Stimulated activated CD8-positive, alpha-beta memory T cell treated with anti-CD3 and anti-CD28 coated beads, Interleukin-12 subunit alpha, Interleukin-12 subunit beta, amount 100 ng/mL, for 4 hours (primary cell): ENCODE measurements around the gene SLCO1B1.

ENCODE experiments used
- DNase-seq: peaks from one replicate; pipeline ENCODE4 v3.0.0-alpha.2; 2020; ENCODE audit warnings: low read depth

The SLCO1B1 gene

DNA sequence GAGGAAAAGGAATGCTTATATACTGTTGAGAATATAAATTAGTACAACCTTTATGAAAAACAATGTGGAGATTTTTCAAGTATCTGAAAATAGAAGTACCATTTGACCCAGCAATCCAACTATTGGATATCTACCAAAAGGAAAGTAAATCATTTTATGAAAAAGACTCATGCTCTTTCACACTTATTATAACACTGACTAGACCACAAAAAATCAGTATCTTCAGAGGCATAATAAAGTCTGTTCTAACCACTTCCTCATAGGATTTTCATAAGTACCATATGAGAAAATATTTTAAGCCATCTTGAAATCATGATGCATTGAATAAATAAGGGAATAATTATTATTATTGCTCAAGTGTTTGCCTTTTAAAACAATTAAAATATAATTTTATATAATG is 90.8 kb downstream of the SLCO1B1 start:
- DNase-seq = no peak

DNA sequence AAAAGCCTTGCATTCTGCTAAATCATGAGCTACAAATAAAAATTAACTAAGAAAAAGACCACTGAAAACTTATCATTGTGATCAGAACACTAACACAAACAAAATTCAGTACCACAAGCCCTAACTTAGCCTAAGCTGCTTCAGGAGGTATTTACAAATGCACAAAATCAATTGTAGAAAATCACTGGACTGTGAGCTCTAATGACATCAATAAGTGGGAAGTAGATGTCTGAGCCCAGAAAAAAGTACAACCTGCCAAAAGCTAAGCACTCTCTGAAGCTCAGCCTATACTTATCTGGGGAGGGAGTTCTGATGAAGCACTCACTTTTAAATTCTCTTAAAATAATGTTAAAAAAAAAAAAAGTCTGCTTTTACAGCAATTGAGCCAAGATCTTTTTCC is 92.9 kb downstream of the SLCO1B1 start:
- DNase-seq = no peak

DNA sequence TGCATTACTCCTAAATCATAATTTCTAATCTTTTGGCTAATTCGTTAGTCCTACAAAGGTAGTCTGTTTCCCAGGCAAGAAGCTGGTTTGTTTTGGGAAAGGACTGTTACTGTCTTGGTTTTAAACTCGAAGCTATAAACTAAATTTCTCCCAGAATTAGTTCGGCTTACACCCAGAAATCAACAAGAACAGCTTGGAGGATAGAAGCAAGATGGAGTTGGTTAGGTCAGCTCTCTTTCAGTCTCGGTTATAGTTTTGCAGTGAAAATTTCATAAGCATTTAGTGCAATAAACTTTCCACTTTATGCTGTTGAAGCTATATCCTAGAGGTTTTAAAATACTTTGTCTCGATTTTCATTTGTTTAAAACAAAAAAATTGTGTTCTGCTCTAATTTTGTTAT is 103.4 kb downstream of the SLCO1B1 start:
- DNase-seq = no peak

DNA sequence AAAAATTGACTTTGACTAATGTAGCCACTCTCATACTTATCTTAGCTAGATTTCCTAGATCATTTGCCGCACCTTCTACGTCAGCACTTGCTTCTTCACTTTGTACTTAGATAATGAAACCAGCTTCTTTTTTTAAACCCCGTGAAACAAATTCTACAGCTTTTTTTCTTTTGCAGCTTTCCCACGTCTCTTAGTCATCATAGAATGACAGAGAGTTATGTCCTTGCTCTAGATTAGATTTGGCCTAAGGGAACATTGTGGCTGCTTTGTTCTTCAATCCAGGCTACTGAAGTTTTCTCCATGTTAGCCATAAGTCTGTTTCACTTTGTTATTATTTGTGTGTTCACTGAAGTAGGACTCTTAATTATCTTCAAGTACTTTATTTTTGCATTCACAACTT is 108.9 kb downstream of the SLCO1B1 start:
- no peak for DNase-seq

DNA sequence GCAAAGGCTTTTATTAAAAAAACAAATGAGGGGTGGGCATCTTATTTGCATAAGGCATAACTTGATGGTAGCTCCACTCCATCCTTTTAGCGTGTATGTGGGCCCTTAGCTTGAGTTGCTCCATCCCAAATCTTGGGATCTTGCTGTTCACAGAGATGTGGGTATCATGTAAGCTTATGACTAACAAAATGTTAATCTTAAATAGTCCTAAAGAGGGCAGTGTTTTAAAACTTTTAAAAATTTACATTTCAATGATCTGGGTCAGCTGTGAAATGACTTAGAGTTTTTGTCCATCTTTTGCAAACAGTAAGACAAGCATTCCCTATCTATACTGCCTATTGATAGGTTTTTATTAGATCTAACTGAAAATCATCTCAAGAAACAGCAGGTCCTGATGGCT is 117.7 kb downstream of the SLCO1B1 start:
- no peak for DNase-seq

DNA sequence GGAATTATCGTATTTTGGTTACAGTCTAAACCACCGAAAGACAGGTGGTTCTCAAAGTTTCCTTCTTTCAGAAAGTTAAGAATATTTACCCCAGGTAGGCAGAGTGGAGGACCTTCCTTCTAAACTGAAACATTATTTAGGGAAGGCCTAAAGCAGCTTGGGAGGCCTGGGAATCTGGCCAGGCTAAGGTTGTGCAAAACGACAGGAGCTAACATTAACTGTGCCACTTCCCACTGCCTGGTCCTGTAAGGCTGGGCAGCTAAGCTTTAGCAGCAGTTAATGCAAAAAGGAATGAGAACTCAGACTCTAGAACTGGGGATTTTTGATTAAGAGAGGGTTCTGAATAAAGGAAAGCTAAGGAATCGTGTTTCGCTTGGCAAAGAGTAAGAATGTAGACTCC is 121.1 kb downstream of the SLCO1B1 start:
- no peak for DNase-seq

DNA sequence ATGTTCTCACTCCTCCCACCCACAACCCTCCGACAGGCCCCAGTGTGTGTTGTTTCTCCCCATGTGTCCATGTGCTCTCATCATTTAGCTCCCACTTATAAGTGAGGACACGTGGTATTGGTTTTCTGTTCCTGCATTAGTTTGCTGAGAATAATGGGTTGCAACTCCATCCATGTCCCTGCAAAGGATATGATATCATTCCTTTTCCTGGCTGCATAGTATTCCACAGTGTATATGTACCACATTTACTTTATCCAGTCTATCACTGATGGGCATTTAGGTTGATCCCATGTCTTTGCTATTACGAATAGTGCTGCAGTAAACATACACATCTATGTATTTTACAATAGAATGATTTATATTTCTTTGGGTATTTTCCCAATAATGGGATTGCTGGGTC is 126.2 kb downstream of the SLCO1B1 start:
- no peak for DNase-seq

DNA sequence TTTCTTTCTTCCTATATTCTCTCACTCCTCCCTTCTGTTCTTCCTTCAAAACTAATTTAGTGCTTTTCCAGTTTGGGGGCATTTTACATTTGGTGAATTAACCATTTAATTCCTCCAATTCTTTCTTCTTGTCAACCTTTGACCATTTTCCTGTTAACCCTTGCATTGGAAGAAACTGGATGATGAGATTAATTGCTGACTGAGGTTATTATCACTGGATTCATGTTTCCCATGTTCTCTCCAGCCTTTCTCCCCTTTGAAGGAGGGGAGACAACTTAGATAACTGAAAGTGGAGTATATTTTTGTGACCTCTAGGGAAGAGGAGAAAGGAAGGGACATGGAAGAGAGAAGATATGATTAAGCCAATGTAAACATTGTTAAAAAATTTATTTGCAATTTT is 133.2 kb downstream of the SLCO1B1 start:
- DNase-seq = no peak

DNA sequence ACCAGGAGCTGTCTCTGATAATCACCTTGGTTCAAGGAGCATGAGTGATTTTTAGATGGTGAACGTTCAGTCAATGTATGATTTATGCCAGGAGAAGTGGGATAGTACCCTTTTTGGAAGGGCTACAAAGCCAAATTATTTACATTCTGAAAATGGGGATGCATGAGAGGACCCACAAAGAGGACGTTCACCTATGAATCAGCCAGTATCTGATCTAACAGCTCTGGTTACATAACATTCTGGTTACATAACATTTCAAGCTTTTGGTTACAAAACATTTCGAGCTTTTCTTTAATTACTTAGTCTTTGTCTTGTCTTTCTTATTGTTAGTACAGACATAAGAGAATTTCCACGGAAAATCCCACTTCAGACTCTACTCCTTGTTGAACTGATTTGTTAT is 134.9 kb downstream of the SLCO1B1 start:
- no peak for DNase-seq

DNA sequence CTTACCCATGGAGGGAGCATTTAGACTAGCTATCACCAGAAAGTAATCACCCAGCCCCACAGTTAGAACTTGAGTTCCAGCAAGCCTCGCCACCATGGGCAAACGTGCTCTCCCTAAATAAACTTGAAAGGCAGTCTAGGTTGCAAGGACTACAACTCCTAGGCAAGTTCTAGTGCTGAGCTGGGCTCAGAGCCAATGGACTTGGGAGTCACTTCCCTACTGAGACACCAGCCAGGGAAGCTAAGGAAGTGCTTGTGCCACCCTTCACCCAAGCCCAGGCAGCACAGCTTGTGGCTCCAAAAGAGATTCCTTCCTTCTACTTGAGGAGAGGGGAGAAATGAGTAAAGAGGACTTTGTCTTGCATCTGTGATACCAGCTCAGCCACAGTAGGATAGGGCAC is 145.8 kb downstream of the SLCO1B1 start:
- DNase-seq = no peak
